Measurements from ENCODE around the gene KYNU. TPM values are rescaled to one million over a fixed set of nuclear protein-coding genes. Genes with fewer than 3 reads are reported as not detected.

Gene KYNU
- total RNA-seq, 1 experiment from 2014 or later = 0.37 TPM

DNA sequence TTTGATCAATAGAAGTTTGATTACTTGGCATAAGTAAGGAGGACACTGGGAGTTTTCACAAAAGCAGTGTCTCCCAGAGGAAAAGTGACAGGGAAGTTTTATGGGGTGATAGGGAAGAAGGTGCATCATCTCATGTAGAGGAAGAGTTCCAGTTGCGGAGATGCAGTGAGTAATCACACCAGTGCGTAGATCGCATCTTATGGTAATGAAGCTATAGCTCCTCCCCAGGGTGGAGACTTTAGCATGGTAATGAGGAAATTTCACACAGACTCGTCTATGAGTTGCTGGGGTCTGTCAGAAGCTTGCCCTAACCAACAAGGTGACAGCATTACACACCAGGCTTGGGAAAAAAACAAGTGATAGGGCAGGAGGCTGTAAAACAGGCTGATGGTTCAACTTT, 49.0 kb downstream of the KYNU start:
- Histone ChIP-seq H2BK120ac (ENCODE audit: low read depth, low read length, poor library complexity, severe bottlenecking) (no peak overlapping the region), H3K4me2 (ENCODE audit: insufficient read depth, insufficient read length, low read length) (no peak overlapping the region), H2BK15ac (ENCODE audit: low read depth, low read length) (no peak overlapping the region), H3K23me2 (ENCODE audit: insufficient read length, low read depth, low read length, poor library complexity, severe bottlenecking) (no peaks in the 10 kb centered on the region), H4K91ac (ENCODE audit: insufficient read length, low read depth, low read length) (no peak overlapping the region), H3K4ac (ENCODE audit: low read depth, low read length) (no peak overlapping the region), H2BK12ac (ENCODE audit: insufficient read length, low read depth, low read length) (no peak overlapping the region), H3K27me3 (ENCODE audit: insufficient read depth, low read length) (no peaks in the 10 kb centered on the region), H2AFZ (ENCODE audit: low read length) (no peak overlapping the region), H3K79me1 (ENCODE audit: insufficient read depth, low read depth, low read length, poor library complexity, severe bottlenecking) (no peaks in the 10 kb centered on the region), H4K8ac (replicated peaks; ENCODE audit: insufficient read length, low read depth, low read length) (no peak overlapping the region), H3K14ac (ENCODE audit: insufficient read depth, low read length) (no peak overlapping the region), H3K9me3 (ENCODE audit: control insufficient read depth, low read depth, low read length) (no peaks in the 10 kb centered on the region), H2BK5ac (ENCODE audit: insufficient read length, low read length) (no peak overlapping the region), H3K18ac (ENCODE audit: insufficient read length, low read depth, low read length) (no peak overlapping the region), H3T11ph (ENCODE audit: low read length) (no peak overlapping the region), H2AK5ac (ENCODE audit: insufficient read length, low read length) (no peak overlapping the region), H3K23ac (ENCODE audit: insufficient read length, low read depth, low read length) (no peak overlapping the region), H4K20me1 (ENCODE audit: control insufficient read depth, insufficient read depth, insufficient read length) (no peaks in the 10 kb centered on the region), H3K9ac (ENCODE audit: extremely low read depth, insufficient read length, low read length) (no peak overlapping the region), H4K5ac (ENCODE audit: insufficient read length, low read depth, low read length) (no peak overlapping the region), H2BK20ac (ENCODE audit: low read depth, low read length, poor library complexity, severe bottlenecking) (no peak overlapping the region), H3K27ac (ENCODE audit: insufficient read length, low read depth, low read length) (no peak overlapping the region), H3K79me2 (ENCODE audit: insufficient read depth, low read length) (no peaks in the 10 kb centered on the region), H3K56ac (ENCODE audit: insufficient read length, low read depth, low read length) (no peak overlapping the region), H3K4me1 (ENCODE audit: insufficient read depth, low read length) (no peaks in the 10 kb centered on the region; the same call in 1 of the 2 replicates)
- Mint-ChIP-seq H3K27ac (no peak overlapping the region), H3K36me3 (ENCODE audit: insufficient read depth in 1 of 3, low read depth in 3 of 3) (no peaks in the 10 kb centered on the region), H3K4me1 (peaks cover 3 to 5% of the 10 kb centered on the region in 2 experiments; a peak in 3 of 4 replicates), H3K9me3 (no peaks in the 10 kb centered on the region), H3K27me3 (ENCODE audit: low read depth) (no peaks in the 10 kb centered on the region; the same call in 1 of the 2 replicates), H3K4me3 (no peak overlapping the region)
- TF ChIP-seq, protein P1, sequence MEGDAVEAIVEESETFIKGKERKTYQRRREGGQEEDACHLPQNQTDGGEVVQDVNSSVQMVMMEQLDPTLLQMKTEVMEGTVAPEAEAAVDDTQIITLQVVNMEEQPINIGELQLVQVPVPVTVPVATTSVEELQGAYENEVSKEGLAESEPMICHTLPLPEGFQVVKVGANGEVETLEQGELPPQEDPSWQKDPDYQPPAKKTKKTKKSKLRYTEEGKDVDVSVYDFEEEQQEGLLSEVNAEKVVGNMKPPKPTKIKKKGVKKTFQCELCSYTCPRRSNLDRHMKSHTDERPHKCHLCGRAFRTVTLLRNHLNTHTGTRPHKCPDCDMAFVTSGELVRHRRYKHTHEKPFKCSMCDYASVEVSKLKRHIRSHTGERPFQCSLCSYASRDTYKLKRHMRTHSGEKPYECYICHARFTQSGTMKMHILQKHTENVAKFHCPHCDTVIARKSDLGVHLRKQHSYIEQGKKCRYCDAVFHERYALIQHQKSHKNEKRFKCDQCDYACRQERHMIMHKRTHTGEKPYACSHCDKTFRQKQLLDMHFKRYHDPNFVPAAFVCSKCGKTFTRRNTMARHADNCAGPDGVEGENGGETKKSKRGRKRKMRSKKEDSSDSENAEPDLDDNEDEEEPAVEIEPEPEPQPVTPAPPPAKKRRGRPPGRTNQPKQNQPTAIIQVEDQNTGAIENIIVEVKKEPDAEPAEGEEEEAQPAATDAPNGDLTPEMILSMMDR (conservative IDR thresholded peaks at IDR 0.05) = no peak
- no CpG with 5 or more reads among the region's 4 CpGs for WGBS (ENCODE audit: extremely low coverage, insufficient read length, low lambda C conversion rate)
- no peak for DNase-seq

All from H9 (cell line).